Right renal pelvis (tissue), 4 donors: Measurements from ENCODE around the gene FSTL1. TPM values are rescaled to one million over a fixed set of nuclear protein-coding genes. Genes with fewer than 3 reads are reported as not detected.
"Not testable (repeated sequence)": the region's sequence is repeated elsewhere in the genome, so short reads cannot be mapped to it uniquely, and the experiment has no call there.

Experiments
- DNase-seq, 4 donors: peaks; one replicate each; pipeline ENCODE4 v3.0.0-alpha.2; 2013; ENCODE audit warnings: low read depth in 4 of 4, low spot score in 3 of 4, missing footprints in 1 of 4
- polyA plus RNA-seq, 4 donors: library from polyadenylated mRNA; unstranded; fragments of 120-200 nt; gene quantifications; one replicate each; pipeline ENCODE4 v1.2.1, GENCODE V29; 2013; ENCODE audit not compliant: insufficient read length in 4 of 4

The FSTL1 gene
- polyA plus RNA-seq, 4 donors: 489 to 594 (median 561) TPM

DNA sequence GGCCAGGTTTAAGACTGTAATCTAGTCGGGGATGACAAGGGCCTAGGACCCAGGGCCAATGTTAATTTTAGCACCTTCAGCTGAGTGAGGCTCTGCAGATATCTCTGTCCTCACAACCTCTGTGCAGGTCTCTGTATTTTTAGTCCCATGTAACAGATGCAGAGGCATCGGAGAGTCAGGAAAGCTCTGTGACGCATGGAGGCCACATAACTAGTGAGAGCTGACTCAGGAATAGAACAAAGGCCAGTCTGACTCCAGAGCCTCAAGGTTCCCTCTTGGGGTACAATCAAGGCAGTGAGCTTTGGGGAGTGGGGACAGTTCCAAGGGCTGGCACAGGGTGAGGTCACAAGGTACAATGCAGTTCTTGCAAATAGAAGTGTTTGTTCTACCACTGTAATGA is 31.0 kb downstream of the FSTL1 start:
- DNase-seq: no peak

DNA sequence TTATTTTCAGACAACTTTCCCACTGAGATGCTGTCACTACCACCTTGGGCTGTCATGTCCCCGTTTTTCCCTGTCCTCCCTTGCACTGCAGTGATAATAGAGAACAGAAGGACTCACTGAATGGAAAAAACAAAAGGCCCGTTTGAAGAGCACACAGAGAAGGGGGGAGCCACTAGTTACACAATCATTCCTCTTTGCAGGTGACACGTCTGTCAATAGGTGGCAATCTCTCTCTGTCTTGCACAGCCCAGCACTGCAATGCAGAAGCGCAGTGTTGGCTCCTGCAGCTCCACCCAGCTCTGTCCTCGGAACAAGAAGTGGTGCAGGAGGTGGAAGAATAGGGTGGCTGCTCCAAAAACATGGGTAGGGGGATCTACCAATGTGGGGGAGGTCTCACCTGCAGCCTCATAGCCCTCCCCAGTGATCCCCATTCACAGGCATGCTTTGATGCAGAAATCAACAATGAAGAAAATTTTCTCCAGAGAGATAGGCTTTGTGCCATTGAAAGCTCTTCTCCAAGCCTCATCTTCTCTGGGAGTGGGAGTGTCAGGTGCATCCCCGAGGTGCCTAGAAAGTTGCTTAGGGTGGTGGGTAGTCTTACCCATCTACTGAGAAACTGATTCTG is 31.8 kb downstream of the FSTL1 start:
- no peak for DNase-seq

DNA sequence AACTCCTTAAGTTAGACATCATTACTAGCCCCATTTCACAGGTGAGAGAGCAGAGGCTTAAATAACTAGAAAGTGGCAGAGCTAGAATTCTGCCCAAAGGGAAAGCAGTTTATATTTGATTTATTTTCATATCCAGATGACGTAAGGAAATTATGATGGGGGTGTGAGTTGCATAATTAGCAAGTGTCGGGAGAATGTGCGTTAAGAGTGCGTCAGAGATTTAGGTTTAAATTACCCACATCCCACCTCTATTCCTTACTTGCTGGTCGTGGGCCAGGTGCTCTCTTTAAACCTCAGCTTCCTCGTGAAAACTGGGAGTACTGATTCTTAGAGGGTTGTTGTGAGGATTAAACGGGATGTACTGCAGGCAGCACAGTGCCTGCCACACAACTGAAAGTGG is 32.3 kb downstream of the FSTL1 start:
- DNase-seq: no peak

DNA sequence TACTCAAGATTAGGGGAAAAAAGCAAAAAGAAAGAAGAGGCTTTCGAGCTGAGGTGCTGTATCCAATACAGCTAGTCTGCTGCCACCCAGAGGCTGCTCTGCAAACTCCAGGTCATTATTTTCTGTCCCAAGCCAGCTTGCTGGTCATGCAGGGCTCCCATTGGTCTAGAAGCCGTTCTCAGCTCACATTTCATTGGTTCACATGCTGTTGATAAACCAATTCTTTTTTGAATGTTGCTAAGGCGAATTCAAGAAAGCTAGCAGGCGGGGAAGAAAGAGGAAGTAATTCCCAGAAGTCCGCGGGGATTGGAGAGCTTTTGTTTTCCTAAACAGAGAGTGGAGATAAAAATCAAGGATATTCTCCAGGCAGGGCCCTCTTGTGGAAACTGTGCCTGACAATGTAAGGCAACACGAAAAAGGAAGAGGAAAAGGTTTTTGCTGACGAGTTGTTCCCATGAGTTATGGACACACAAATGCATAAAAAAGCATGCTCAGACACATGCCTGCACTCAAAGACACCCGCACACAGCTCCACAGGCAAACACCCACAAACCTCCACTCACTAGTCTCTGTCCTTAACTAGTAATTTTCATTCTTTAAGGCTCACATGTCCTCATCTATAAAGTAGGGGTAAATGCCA is 33.4 kb downstream of the FSTL1 start:
- peak; percentile 90 to 96 (median 94) for DNase-seq

DNA sequence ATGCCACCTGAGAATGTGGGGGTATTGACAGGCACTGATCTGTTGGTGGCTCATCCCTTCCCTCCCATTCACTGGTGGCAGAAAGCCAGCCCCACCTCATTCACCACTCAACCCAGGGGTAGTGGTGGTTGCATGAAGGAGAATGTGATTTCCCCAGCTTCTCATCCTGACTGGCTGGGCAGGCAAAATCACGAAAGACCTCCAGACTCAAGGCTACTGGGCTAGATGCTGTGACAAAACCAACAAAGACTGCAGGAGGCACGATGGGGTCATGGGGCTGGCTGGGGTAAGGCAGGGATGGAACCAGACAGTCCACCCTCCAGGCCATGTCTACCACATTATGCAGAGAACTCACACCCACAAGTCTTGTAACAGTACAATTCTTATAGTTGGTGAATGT is 33.9 kb downstream of the FSTL1 start:
- DNase-seq: no peak

DNA sequence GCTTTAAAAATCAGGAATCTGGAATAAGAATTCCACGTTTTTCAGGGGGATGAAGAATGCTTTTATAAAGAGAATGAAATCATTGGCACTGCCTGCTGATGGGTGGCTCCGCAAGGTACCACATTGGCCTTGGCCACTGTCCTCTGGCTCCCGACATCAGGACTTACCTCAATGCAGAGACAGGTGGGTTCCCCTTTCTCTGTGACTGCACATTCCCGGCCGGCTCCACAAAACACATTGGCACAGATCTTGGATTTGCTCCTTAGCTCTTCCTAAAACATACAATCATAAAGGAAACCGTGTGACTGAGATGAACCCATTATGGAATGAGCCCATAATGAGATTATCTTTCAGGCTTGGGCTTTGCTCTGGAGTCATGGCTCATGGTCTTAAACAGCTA is 35.0 kb downstream of the FSTL1 start:
- DNase-seq: no peak

DNA sequence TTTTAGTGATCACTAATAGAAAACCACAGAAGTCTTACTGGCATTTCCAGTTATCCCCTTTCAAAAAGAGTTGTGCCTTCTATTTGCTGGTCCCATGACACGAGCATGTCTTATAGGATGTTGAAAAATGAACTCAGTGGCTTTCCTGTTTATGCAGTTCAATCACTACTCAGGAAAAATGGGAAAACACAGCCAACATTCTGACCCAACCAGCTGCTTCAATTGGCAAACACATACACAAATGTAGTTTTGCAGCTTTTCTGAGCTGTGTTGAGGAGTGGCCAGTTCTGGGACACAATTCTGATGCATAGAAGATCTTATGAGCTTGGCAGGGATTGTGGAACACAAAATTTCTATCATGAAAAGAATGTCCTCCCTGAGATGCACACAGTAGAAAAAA is 40.3 kb downstream of the FSTL1 start:
- no peak for DNase-seq

DNA sequence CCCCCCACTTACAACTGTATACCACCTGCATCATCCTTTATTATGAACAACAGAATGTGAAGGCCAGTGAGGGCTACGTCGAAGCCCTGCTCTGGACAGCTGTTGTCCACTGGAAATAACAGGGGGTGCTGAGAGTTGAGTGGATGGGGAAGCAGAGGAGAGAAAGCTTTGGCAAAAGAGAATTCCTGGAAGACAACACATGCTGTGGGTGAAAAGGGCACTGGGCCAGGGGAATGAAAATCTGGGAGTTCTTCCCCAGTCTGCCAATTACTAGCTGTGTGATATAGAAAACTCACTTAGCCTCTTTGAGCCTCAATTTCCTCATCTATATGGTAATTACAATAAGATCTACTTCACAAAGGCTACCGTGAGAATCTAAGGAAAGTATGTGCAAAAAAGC is 40.7 kb downstream of the FSTL1 start:
- no peak for DNase-seq

DNA sequence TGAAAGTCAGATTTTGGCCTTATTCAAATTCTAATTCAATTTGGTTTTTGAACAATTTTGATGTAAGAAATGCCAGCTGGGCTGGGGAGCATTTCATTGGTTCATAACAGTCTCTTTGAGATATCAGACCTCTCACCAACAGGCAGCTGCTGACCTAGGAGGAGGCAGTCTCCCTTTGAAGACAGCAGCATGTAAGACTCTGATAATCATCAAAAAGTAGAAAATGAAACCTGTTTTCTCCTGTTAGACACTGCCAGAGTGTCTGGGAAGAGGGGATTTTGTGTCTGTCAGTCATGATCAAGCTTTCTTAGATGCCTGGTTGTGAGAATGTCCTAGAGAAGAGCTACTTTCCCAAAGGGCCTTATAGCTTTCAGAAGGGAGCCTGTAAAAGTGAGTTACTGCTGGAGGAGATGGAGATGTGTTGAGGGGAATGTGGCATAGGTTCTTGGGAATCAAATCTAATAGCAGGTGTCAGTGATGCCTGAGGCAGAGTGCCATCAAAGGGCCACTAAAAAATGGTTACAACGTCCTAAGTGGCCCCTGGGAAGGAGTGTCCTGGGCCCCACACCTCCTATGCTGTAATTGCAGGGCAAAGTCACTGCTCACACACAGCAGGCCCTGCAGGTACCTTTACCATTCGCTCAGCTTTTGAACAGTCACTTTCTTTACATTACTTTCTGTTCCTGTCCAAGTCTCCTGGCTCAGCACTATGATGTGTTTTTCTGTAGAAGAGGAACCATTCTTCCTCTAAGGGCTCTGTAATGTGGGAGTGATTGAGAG is 43.1 kb downstream of the FSTL1 start:
- DNase-seq: no peak

DNA sequence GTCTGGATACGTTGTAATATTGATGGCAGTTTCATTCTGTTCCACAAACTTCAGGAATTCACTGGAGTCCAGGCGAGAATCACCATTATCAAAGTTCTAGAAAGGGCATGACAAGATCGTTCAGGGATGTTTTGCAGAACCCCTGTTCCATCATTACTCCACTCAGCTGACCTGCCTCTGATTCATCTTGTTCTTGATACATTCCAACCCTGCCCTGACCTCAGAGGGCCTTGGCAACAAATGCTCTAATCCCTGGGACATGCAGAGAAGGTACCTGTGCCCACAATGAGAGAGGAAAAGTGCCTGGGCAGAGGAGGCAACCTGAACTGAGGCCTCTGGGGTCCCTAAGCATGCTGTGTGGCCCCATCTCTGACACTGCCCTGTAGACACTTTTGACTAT is 45.9 kb downstream of the FSTL1 start:
- DNase-seq: no peak

DNA sequence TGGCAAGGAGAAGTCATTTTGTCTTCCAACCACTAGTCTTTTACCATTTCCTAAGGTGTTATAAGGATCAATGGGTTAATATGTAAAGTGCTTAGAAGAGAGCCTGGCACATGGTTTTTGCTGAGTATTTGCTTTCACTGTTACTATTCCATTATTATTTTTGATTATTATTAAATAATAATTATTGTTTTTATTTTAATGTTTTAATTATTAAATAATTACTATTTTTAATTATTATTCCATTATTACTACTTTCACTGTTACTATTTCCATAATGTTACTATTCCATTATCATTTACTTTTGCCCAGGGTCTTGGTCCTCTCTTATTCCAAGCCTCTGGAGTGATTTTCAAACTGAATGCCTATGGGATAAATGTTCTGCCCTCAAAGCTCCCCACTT is 48.5 kb downstream of the FSTL1 start:
- no peak for DNase-seq

DNA sequence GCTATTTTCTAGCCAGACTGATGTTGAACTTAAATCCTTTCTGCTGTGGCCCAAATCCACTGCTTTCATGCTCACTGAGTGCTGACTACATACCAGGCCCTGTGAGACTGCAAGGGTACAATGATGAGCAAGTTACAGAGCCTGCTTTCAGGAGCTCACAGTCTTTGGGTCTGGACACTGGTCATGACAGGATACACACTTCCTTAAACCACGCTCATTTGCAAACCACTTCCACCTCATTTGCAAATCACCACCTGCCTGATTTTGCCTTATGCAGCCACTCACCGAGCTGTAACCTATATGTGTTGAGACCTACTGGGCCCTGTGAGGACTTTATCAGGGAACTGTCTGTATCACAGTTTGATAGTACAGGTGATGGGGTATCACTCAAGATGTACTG is 51.4 kb downstream of the FSTL1 start:
- DNase-seq: no peak

DNA sequence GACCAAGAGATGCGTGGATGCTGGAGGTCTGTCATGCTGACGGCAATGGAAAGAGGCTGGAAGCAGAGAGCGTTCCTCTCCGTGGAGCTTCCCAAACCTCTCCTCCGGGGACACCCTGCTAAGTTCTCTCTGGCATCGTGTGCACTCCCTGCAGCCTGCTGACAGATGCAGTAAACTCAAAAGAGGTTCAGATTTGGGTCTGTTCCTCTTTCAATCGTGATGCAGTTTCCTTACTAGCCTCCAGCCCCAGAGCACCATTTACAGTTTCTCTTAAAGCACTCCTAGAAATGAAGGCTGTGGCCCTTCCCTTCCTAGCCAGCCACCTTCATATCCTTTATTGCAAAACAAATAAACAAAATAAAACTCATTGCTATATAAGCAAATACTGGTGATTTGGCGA is 54.3 kb downstream of the FSTL1 start:
- no peak for DNase-seq

DNA sequence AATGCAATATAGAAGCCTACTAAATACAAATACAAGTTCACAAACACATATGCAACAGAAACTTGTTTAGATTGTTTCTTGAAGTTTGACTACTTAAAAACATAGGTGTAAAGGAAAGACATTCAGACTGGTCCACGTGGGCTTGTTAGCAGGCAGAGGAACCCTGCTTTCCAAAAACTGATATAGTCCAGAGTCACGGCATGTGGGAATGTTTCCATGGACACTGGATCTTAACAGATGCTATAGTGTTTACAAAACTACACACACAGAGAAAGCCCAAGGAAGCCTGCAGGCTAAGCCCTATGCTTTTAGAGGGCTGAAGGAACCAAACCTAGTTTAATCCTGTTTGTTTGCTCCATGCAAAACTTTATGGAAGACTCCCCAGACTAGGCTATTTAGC is 56.4 kb downstream of the FSTL1 start:
- DNase-seq: no peak

DNA sequence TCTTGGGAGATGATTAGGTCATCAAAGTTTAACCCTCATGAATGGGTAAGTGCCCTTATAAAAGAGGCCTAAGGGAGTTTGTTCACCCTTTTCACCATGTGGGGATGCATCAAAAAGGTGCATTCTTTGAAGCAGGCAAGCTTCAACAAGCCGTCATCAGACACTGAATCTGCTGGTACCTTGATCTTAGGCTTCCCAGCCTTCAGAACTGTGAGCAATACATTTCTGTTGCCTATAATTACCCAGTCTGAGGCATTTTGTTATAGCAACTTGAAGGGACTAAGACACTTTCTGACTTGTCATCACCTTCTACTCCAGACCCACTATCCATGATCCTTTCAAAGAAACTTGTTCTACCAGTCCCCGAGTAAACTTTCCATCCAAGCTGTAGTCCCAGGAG is 57.0 kb downstream of the FSTL1 start:
- DNase-seq: no peak

DNA sequence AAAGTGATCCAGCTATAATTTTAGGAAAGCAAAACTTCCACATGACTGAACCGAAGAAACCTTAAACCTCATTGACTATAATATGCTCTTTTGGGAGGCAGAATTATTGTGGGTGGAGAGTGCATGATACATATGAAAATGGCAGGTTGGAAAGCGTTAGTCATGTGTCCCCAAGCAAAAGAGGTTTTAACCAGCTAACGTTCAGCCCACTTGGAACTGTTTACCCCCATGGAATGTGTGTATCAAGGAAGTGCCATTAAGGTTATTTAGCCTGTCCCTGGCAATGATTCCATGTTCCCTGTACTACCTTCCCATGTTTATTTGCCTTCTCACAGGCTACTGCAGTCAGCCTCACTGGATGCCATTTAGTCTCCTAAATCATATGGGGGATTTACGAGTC is 57.5 kb downstream of the FSTL1 start:
- DNase-seq: no peak

DNA sequence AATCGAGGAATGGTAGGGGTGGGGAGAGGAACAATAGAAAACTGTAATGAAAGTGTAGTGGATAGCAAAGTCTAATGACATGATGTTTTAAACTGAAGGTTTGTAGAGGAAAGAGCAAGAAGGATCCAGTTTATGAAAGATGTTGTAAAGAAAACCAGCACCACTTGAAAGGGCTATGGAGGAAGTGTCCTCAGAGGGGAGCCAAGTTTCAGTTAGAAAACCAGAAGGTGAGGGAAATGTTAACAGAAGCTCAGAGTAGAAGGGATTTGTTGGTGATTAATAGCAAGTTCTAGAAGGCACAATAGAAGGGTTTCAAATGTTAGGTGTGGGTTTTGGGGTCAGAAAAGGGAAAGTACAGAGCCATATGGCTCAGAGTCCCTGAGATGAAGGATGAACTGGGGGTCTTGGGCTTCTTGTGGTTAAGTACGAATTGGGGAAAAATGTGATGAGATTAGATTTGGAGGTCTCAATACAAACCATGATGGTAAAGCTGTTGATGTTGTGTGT is 67.8 kb downstream of the FSTL1 start:
- DNase-seq: no peak

DNA sequence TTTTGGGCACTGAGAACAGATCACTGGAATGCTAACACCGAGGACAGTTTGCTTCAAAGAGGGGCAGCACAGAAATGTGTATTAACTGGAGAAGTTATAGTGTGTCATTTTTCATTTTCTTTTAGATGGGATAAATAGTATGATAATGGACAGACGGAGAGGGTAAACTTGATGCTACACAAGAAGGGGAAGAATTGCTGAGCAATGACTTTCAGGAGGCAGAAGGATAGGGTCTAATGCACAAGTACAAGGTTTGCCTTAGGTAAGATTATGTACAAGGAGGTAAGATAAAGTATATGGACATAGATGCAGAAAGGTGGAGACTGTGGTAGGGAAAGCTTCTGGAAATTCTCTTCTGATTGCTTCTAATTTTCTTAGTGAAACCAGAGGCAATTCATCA is 69.3 kb downstream of the FSTL1 start:
- DNase-seq: no peak

DNA sequence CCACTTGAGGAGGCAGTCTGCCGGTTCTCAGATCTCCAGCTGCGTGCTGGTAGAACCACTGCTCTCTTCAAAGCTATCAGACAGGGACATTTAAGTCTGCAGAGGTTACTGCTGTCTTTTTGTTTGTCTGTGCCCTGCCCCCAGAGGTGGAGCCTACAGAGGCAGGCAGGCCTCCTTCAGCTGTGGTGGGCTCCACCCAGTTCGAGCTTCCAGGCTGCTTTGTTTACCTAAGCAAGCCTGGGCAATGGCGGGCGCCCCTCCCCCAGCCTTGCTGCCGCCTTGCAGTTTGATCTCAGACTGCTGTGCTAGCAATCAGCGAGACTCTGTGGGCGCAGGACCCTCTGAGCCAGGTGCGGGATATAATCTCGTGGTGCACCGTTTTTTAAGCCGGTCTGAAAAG is 72.8 kb downstream of the FSTL1 start:
- not testable (repeated sequence) for DNase-seq

DNA sequence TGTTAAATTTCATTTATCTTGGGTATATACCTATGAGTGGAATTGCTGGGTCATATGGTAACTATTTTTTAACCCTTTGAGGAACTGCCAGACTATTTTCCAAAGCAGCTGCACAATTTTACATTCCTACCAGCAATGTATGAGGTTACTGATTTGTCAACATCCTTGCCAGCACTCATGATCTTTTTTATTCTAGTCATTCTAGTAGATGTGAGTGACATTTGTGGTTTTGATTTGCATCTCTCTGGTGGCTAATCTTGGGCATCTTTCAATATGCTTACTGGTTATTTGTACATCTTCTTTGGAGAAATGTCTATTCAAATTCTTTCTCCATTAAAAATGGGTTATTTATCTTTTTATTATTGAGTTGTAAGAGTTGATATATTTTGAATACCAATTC is 80.3 kb downstream of the FSTL1 start:
- DNase-seq: no peak

DNA sequence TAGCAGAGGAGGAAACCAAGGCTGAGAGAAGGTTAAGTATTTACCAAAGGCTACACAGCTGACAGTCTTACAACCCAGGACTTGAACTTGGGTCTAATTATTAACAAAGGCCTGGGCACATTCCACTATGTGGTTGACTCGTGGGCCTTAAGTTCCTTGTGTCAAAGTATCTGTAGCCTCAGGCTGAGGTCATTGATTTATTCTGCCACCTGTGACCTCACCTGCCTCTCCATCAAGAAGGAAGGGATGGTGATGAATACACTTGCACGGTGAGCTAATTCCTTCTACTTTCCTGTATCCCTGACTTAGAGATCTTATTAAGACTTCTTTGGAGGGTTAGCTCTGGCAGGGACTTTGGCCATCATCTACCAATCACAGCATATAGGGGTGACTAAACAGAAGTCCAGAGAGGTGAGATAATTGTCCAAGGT is 81.7 kb downstream of the FSTL1 start:
- no peak for DNase-seq

DNA sequence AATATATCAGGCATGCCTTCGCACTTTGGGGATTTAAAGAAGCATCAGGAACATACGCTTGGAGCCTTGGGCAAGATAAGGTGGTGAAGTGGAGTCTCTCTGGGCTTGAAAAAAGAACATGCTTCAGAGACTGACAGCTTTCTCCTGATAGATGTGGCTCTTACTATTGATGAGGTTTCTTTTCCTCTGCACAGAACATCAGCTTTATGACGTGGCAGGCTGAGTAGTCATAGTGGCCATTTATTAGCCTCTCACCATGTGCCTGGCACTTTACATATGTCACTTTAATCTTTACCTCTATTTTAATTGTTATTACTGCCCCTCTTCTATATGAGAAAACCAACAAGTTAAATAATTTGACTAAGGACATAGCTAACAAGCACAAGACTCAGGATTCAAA is 82.6 kb downstream of the FSTL1 start:
- DNase-seq: no peak
